DMS 273 (cell line): ENCODE results near the gene HABP4.

ENCODE experiments used
- DNase-seq: peaks from one replicate; lab custom pipeline; 2025; ENCODE audit not compliant: unreplicated experiment; lab: John Stamatoyannopoulos, UW

Gene HABP4

GRCh38 chr9:96467784-96468183 lies 17.8 kb downstream of the HABP4 start:
- no peak for DNase-seq

- no peak for DNase-seq
Observed at GRCh38 chr9:96476013-96476412, 26.0 kb downstream of the HABP4 start.

- no peak for DNase-seq
Observed at GRCh38 chr9:96476591-96476990, 26.6 kb downstream of the HABP4 start.

GRCh38 chr9:96478829-96479371 lies 28.9 kb downstream of the HABP4 start:
- DNase-seq = no peak

GRCh38 chr9:96480736-96481135 lies 30.8 kb downstream of the HABP4 start:
- no peak for DNase-seq

- no peak for DNase-seq
Observed at GRCh38 chr9:96482476-96482875, 32.5 kb downstream of the HABP4 start.

- no peak for DNase-seq
Observed at GRCh38 chr9:96483197-96483596, 33.2 kb downstream of the HABP4 start.

- DNase-seq = no peak
Observed at GRCh38 chr9:96483733-96484390, 33.9 kb downstream of the HABP4 start.

GRCh38 chr9:96484521-96484931 lies 34.6 kb downstream of the HABP4 start:
- DNase-seq = no peak

GRCh38 chr9:96485280-96485679 lies 35.3 kb downstream of the HABP4 start:
- no peak for DNase-seq

- no peak for DNase-seq
Observed at GRCh38 chr9:96486386-96487028, 36.5 kb downstream of the HABP4 start.

- no peak for DNase-seq
Observed at GRCh38 chr9:96487029-96487396, 37.0 kb downstream of the HABP4 start.

- no peak for DNase-seq
Observed at GRCh38 chr9:96487949-96488348, 38.0 kb downstream of the HABP4 start.

- no peak for DNase-seq
Observed at GRCh38 chr9:96489482-96489979, 39.6 kb downstream of the HABP4 start.

GRCh38 chr9:96490534-96491078 lies 40.6 kb downstream of the HABP4 start:
- DNase-seq = no peak

- DNase-seq = no peak
Observed at GRCh38 chr9:96491079-96491879, 41.3 kb downstream of the HABP4 start.

- no peak for DNase-seq
Observed at GRCh38 chr9:96491880-96492525, 42.0 kb downstream of the HABP4 start.

GRCh38 chr9:96492993-96493531 lies 43.1 kb downstream of the HABP4 start:
- no peak for DNase-seq

- no peak for DNase-seq
Observed at GRCh38 chr9:96493757-96494156, 43.8 kb downstream of the HABP4 start.

GRCh38 chr9:96494215-96494800 lies 44.3 kb downstream of the HABP4 start:
- no peak for DNase-seq
